ENCODE measurements around the gene NCR2.

NCR2 gene

GRCh38 chr6:41325446-41326066 is 9.9 kb upstream of the NCR2 start:
- Histone ChIP-seq H3K9ac (ENCODE audit: low read length) (no peak overlapping the region), H2AFZ (ENCODE audit: low read length) (no peak overlapping the region), H3K79me2 (ENCODE audit: insufficient read depth, low read length) (no peaks in the 10 kb centered on the region), H3F3A (ENCODE audit: insufficient read depth, low read length) (no peaks in the 10 kb centered on the region), H3K9me3 (ENCODE audit: low read length) (no peaks in the 10 kb centered on the region), H3K9me2 (ENCODE audit: low read depth, low read length) (no peaks in the 10 kb centered on the region), H3K4me3 (ENCODE audit: low read depth, low read length, poor library complexity, severe bottlenecking) (no peak overlapping the region), H3K4me2 (ENCODE audit: low read length) (no peak overlapping the region), H3K27ac (ENCODE audit: low read depth, low read length, poor library complexity, severe bottlenecking) (no peak overlapping the region), H3K36me3 (ENCODE audit: insufficient read depth, low read length) (no peaks in the 10 kb centered on the region), H3K4me1 (ENCODE audit: insufficient read depth, low read length, severe bottlenecking) (no peaks in the 10 kb centered on the region), H3K27me3 (ENCODE audit: insufficient read depth, low read length) (0 out of 2 replicates have a peak, but pooled peaks cover 3% of the 10 kb centered on the region), H4K20me1 (ENCODE audit: insufficient read depth, low read length) (no peaks in the 10 kb centered on the region)
- TF ChIP-seq CTCF (IDR thresholded peaks at IDR 0.05; ENCODE audit: low read length): no peak
- TF ChIP-seq EZH2 (IDR thresholded peaks at IDR 0.05; ENCODE audit: borderline replicate concordance, low read length): no peak

DNA sequence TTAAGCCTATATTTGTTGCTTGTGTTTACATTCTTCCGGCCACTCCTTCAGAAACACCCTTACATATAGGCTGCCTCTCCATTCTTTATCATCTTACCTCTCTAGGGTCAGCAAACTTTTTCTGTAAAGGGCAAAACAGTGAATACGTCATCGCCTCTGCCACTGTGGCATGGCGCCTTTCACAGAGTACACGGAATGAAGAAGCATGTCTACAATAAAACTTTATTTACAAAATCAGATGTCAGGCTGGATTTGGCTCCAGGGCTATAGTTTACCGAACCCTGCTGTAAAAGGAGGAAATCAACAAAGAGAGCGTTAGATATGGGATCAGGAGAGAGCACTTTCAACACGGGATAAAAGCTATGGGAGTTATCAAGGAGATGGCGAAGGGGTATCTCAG is 9.3 kb upstream of the NCR2 start:
- Histone ChIP-seq H3K4me3 (ENCODE audit: low read depth, low read length, poor library complexity, severe bottlenecking) (no peak overlapping the region), H3K4me1 (ENCODE audit: insufficient read depth, low read length, severe bottlenecking) (no peaks in the 10 kb centered on the region), H4K20me1 (ENCODE audit: insufficient read depth, low read length) (no peaks in the 10 kb centered on the region), H3K36me3 (ENCODE audit: insufficient read depth, low read length) (no peaks in the 10 kb centered on the region), H3K27ac (ENCODE audit: low read depth, low read length, poor library complexity, severe bottlenecking) (no peak overlapping the region), H3K27me3 (ENCODE audit: insufficient read depth, low read length) (0 out of 2 replicates have a peak, but pooled peaks cover 3% of the 10 kb centered on the region), H3K9me3 (ENCODE audit: low read length) (no peaks in the 10 kb centered on the region), H3F3A (ENCODE audit: insufficient read depth, low read length) (no peaks in the 10 kb centered on the region), H3K9ac (ENCODE audit: low read length) (no peak overlapping the region), H3K79me2 (ENCODE audit: insufficient read depth, low read length) (no peaks in the 10 kb centered on the region), H3K9me2 (ENCODE audit: low read depth, low read length) (no peaks in the 10 kb centered on the region), H3K4me2 (ENCODE audit: low read length) (no peak overlapping the region), H2AFZ (ENCODE audit: low read length) (no peak overlapping the region)
- no peak for TF ChIP-seq EZH2 (IDR thresholded peaks at IDR 0.05; ENCODE audit: borderline replicate concordance, low read length)
- TF ChIP-seq CTCF (IDR thresholded peaks at IDR 0.05; ENCODE audit: low read length): no peak

DNA sequence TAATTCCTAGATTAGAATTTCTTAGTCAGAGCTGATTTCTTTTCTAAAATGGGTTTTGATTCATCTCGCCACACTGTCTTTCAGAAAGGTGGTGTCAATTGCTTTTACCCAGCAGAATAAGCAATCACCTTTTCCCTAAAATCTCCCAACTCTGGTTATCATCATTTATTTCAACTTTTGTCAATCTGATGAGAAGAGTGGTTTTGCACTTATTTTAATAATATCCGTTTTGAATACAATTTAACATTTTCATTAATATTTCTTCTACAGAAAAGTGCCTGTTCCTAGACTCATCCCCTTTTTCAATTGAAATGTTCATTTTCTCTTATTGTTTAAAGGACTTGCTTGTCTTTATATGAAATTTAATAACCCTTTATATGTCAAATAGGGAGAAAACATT is 8.2 kb upstream of the NCR2 start:
- H3K9ac ChIP-seq (ENCODE audit: low read length): no peak overlapping the region
- H3K79me2 ChIP-seq (ENCODE audit: insufficient read depth, low read length): no peaks in the 10 kb centered on the region
- no peaks in the 10 kb centered on the region for H4K20me1 ChIP-seq (ENCODE audit: insufficient read depth, low read length)
- no peak overlapping the region for H3K4me2 ChIP-seq (ENCODE audit: low read length)
- no peaks in the 10 kb centered on the region for H3K9me3 ChIP-seq (ENCODE audit: low read length)
- TF ChIP-seq CTCF (IDR thresholded peaks at IDR 0.05; ENCODE audit: low read length): no peak
- H3F3A ChIP-seq (ENCODE audit: insufficient read depth, low read length): no peaks in the 10 kb centered on the region
- H3K27ac ChIP-seq (ENCODE audit: low read depth, low read length, poor library complexity, severe bottlenecking): no peak overlapping the region
- no peak overlapping the region for H2AFZ ChIP-seq (ENCODE audit: low read length)
- H3K36me3 ChIP-seq (ENCODE audit: insufficient read depth, low read length): no peaks in the 10 kb centered on the region
- H3K9me2 ChIP-seq (ENCODE audit: low read depth, low read length): no peaks in the 10 kb centered on the region
- 0 out of 2 replicates have a peak, but pooled peaks cover 3% of the 10 kb centered on the region for H3K27me3 ChIP-seq (ENCODE audit: insufficient read depth, low read length)
- H3K4me1 ChIP-seq (ENCODE audit: insufficient read depth, low read length, severe bottlenecking): no peaks in the 10 kb centered on the region
- H3K4me3 ChIP-seq (ENCODE audit: low read depth, low read length, poor library complexity, severe bottlenecking): no peak overlapping the region
